HG02678 (cell line): Measurements from ENCODE around the gene MYMX.

ENCODE experiments used
- ATAC-seq: cut with Tn5 transposase; IDR thresholded peaks from one replicate; pipeline ENCODE4 v1.9.1; 2021; ENCODE audit warnings: mild to moderate bottlenecking, moderate library complexity; ENCODE audit not compliant: unreplicated experiment

MYMX gene

DNA sequence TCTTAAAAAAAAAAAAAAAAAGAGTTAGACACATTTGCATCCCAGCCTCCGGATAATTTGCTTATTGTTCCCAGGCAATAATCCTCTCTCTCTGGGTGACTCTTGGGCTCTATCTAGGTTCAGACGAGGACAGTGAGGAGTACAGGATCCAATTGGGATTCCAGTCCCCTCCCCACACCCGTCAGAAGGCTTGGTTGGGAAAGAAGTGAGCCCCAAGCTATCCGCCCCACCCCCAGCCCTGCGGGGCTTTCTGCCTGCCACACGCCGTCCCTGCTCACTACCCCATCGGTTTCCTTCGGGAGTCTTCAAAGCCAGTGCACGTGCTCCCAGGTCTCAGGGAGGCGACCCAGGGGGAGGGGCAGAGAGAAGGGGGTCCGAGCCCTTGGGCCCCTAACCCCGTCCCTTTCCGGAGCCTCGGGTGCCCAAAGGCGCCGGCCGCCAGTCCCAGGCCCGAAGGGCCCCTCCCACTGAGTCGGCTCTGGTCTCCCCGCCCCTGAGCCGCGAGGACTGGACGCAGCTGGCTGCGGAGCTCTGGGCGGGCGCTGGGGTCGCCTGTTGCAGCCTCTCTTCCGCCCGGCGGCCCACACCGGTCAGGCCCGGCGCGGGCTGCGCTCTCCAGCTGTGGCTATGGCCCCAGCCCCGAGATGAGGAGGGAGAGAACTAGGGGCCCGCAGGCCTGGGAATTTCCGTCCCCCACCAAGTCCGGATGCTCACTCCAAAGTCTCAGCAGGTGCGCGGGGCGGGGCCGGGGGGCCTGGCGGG lies 2.5 kb downstream of the MYMX start:
- ATAC-seq, result peak; percentile 57

DNA sequence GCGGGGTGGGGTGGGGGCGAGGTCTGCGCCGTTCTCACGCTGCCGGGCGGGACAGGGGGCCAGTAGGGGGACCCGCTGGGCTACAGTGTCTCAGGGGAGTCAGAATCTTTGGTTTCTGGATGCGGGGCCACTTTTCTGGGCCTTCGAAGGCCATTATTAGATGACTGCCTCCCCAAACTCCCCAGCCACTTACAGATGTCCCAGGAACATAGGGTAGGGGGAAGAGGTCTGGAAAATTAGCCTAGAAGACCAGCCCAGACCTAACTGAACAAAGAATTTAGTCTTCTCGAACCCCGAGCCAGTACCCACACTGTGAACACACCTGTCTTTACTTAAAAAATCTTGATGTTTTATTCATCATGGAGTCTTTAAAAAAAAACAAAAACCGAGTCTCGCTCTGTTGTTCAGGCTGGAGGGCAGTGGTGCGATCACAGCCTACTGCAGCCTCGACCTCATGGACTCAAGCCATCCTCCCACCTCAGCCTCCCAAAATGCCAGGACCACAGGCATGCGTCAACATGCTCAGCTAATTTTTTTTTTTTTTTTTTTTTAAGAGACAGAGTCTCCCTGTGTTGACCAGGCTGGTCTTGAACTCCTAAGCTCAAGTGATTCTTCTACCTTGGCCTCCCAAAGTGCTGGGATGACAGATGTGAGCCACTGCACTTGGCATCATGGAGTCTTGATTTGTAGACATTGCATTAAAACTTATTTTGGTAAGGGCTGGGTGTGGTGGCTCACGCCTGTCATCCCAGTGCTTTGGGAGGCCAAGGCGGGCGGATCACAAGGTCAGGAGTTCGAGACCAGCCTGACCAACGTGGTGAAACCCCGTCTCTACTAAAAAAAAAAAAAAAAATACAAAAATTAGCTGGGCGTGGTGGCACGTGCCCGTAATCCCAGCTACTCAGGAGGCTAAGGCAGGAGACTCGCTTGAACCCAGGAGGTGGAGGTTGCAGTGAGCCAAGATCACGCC lies 3.4 kb downstream of the MYMX start:
- ATAC-seq, result no peak

DNA sequence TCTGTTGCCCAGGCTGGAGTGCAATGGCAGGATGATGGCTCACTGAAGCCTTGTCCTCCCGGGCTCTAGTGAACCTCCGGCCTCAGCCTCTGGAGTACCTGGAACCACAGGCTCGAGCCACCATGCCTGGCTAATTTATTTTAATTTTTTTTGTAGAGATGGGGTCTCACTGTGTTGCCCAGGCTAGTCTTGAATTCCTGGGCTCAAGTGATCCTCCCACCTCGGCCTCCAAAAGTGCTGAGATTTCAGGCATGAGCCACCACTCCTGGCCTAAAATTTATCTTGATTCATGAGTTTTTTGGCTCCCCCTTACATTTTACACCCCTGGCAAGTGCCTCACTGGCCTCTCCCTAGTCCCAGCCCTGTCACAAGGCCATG lies 4.2 kb downstream of the MYMX start:
- ATAC-seq, result no peak

DNA sequence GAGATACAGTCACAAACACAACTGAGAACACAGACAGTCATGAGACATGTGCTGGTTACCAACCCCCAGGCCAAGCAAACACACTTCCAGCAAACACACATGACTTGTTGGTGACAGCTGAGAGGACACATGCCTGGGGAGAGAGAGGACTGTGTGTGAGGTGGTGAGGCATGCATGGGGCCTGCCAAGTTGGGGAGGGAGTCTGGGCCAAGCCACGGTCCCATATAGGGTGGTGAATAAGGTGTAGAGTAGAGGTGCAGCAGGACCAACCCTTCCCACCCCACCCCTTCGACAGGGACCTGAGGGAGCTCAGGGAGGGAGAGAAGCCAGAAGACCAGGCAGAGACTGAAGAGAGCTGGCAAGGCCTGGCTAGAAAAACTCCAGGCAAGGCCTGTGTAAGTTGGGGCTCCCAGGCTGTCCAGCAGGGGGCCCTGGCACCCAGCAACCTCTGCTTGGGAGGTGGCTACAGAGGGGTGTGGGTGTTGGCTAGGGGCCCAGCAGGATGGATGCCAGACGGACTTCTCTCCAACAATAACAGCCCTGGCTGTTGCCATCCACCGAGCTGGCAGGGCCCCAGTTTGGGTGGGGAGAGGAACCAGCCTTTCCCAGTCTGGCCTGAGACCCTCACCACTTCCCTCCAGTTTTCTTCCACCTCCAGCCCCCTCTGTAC lies 4.7 kb downstream of the MYMX start:
- ATAC-seq, result peak; percentile 34

DNA sequence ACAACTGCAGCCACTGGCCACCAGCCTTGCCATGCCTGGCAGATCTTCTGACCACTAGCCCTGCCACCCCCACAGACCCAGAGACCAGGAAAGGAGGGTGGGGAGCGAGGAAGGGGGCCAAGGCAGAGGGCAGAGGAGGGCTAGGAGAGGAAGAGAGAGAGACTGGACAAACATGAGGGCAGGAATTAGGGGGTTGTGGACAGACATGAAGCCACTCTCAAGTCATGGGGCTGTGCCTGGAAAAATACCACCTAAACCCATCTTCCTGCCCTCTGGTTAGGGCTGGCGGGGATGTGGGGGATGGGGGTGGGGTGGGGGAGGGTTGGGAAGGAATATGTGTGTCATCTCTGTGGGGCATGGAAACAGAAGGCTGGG lies 5.2 kb downstream of the MYMX start:
- no peak for ATAC-seq

DNA sequence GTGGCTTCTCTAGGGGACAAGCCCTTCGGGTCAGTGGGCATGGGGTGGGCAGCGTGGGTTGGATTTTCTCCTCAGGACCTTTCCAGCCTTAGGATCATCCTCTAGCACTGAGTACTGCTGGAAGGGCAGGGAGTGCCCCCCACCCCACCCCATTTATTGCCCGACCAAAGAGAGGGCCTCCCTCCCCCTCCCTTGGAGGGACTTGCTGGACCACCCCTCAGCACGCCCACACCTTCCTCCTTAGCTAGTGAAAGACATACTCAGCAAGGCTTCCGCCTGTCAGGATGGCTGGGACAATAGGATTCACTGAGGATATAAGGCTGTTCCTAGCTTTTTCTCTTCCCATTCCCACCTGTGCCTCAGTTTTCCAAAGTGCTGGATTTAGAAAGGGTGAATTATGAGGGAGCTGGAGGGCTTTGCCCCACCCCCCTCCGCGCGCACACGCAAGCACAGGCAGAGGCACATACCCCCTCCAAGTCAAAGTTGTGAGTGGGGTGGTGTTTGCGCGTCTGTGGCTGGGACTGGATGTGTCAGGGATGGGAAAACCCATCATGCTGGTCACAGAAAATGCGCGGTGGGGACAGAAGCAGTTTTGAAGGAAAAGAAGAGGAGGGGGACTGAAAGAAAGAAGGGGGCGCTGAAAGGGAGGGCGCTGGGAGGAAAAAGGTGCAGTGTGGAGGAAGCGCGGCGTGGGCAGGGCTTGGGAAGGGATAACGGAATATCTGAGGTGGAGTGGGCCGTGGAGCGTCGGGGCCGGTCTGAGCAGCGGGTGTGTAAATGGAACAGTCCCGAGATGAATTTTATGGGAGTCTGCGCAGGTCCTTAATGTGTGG lies 6.0 kb downstream of the MYMX start:
- peak; percentile 1 for ATAC-seq

DNA sequence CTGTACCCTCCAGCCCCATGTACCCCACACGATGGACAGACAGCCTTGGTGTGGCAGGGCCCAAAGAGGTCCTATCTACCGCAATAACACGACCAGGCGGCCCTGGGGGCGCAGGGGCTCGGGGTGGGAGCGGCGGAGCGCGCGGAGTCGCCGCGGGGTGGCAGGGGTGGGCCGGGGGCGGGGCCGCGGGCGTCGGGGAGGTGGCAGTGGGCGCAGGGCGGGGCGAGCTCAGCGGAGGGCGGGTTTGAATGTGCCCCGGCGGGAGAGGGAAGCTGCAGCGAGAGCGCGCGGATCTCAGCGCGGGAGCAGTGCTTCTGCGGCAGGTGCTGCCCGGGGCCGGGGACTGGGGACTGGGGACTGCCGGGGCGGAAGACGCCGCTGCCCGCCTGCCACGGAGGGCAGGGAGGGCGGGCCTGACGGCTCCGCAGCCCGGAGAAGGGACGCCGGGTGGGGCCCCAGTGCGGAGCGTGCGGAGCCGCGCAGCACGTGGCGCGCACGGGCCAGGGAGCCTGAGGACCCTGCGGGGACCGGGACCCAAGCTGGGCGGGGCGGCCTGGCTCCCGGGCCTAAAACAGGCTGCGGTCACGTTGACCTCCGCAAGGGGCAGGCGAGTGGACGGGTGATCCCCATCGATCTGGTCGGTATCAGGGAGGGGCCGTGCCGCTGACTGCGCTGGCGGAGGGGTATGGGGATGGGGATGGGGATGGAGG lies 6.7 kb downstream of the MYMX start, which contains the start of gene SLC29A1:
TSS of gene SLC29A1 (plus strand) at position 277 of the 710 bp plus-strand sequence. CDS start 3,719 bp downstream, outside the sequence.
- peak; percentile 48 for ATAC-seq

DNA sequence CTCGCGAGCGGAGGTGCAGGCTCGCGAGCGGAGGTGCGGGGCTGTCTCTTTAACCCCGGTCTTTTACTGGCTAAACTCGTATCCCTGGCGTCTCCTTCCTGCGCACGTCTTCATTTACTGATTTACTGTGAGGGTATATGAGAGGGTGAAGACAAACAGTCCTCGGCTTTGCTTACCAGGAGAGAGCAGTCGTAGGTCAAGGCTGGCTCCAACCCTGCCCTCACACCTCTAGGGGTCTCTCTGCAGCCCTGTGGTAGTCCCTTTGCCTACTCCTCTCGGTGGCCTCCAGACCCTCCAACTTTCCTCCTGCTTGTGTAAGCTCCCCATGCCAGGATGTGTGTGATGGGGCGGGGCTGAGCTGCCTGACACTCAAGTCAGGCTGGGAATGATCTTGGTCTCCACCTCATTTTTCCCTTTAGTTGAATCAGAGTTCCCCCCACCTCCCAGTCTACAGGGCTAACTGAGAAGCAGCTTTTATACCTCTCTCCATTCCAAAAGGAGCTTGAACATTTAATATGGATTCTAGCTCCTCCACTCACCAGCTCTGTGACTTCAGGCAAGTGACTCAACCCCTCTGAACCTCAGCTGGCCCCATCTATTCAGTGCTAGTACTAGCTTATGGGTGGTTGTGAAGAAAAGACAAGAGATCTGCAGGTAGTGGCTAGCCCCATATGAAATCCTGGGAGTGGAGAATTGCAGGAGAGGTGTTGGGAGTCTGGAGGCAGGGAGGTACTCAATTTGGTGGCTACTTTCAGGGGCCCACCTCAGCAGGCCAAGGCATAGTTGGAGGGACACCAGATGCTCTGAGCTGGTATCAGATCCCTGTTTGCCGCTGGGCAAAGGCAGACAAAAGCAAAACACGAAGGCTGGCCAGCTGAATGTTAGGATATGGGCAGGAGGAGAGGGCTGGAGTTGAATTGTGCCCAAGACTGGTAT lies 7.6 kb downstream of the MYMX start:
- ATAC-seq, result peak; percentile 11

DNA sequence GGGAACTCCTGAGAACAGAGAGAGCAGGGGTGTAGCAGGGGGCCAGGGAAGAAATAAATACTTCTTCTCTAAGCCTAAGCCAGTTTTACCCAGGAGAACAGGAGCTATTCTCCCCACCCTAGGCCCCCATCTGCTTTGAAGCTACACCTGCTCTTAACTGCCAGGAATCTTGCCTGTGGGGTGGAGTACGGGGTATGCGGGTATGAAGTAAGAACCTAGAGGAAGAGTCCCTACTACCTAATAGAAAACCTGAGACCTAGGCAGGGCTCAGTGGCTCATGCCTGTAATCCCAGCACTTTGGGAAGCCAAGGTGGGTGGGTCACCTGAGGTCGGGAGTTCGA lies 8.2 kb downstream of the MYMX start:
- no peak for ATAC-seq

DNA sequence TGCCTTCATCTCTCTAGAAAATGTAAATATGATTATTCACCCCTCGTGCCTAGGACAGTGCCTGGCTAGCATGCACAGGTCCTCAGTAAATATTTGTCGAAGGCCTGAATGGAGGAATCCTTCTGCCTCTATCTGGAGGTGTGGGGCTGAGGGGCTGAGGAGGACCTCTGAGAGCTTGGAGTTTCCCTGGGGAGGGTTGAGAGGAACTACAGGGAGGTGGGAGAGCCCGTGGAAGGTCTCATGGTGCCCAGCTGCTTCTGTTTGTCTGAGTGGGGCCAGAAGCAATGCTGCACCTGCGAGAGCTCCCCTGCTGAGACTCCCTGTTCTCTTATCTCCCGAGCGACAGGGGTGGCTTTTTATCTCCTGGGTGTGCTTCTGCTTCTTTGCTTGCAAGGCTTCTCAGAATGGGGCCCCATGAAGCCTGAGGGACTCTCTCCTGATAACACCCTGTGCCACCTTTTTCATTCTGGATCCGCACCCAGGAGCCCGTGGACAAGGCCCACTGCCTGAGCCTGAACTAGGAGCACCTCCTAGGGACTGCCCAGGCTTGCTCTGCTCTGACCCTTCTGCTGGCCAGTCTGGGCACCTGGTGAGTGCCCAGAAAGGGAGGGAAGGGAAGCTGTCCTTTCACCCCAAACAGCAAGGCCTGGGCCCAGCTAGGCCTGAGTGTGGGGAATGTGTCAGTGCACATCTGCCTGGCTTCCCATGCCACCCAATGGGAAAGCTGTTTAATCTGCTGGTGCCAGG lies 9.0 kb downstream of the MYMX start:
- no peak for ATAC-seq

DNA sequence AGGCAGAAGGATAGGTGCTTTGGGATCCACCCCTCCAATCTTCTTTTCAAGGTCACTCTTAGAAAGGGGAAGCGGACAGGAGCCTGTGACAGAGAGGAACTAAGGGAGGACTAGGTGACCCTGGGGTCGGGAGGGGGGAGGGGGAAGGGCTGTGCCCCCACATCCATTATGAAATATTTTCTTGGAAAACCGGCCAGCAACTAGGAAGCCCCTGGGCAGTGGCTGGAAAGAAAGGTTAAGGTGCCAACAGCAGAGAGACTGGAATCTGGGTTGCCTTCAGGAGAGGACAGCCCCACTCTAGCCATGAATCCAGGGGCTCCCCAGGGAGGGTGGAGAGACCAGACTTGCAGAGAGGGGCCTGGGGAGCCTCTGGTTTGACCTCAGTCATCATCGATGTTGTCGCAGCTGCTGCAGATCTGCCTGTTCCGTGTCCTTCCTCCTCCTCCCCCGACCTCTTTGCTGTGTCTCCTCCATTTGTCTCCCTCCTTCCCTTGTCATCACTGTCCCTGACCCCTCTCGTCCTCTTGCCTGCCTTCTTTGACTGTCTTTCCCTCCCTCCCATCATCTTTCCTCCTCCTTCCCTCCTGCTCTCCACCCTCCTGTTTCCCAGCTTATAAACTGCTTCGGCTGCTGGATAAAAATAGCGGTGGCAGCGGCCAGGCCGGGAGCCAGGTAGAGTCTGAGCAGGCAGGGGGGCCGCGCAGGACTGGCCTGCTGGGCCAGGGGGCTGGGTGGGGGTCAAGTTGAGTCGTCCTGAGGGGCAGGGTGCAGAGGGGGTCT lies 9.8 kb downstream of the MYMX start:
- ATAC-seq, result no peak

DNA sequence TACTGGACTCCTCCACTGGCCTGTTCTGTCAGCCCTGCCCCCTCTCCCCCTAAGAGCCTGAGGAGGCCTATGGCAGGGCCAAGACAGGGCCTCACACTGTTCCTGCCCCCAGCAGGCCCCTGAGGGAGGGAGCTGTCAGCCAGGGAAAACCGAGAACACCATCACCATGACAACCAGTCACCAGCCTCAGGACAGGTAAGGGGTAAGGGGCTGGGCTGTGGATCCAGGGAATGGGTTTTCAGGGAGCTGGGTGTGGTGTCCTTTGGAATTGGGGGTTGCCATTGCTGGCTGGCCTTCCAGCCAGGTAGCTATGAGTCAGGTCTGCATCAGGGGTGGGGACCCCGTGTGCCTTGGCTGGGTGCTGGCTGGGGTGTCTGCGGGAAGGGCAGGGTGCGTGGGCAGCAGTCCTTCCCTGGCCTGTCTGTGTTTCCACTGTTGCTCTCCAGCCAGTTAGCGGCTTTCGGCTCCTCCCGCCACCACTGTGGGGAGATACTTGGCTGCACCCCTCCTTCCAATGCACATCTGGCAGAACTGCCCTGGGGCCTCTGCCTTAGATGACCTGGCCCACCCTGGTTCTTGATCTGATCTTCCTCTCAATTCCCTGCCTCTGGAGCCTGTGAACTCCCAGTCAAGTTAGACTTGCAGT lies 10.5 kb downstream of the MYMX start:
- ATAC-seq, result no peak

DNA sequence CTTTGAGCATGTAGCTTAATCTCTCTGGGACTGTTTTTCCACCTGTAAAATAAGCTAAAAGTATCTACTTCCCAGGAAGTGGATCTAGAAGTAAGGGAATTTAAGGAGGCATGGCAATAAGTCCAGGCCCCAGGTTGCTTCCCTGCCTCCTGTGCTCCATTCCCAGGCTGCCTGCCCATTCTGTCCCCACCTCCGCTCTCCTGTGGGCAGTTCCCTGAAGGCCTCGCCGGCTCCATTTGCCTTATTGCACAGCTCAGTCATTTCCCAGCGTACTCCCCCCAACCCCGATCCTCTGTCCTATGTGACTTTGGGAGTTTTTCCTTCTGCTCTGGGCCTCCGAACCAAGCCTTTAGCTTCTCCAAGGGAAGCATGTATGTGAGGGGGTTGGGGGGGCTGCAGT lies 11.3 kb downstream of the MYMX start:
- ATAC-seq, result no peak

DNA sequence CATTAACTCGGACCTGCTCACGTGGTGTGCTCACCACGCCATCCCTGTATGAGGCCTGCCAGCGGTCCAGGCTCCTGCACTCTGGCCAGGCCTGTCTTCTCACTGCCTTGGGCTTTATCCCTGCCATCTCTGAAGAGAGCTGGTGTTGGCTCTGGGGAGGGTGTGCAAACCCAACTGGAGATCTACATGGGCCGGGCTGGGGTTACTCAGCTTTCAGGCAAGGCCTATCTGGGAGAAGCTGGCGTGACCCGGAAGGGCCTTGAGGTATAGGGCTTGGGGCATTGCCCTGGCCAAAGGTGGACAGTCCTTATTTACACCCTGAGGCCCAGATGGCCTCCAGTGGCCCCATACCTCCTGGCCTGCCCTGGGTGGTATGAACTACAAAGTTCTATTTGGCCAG lies 11.7 kb downstream of the MYMX start:
- no peak for ATAC-seq

DNA sequence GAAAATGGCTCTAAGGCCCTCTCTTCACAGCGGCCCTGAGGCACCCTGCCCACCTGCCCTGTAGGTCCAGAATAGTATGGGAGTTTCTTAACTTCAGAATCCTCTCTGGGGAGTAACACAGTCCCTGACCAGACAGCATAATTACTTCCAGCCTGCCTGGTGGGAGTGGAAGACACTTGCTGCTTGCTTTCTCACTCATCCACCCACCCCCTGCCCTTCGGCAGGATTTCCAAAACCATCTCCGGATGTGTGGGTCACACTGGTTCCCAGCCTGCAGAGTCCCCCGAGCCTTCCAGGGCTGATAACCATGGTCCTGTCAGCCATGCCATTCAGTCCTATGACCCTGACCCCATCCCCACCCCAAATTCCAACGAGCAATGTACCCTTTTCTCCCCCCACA lies 12.1 kb downstream of the MYMX start:
- no peak for ATAC-seq

DNA sequence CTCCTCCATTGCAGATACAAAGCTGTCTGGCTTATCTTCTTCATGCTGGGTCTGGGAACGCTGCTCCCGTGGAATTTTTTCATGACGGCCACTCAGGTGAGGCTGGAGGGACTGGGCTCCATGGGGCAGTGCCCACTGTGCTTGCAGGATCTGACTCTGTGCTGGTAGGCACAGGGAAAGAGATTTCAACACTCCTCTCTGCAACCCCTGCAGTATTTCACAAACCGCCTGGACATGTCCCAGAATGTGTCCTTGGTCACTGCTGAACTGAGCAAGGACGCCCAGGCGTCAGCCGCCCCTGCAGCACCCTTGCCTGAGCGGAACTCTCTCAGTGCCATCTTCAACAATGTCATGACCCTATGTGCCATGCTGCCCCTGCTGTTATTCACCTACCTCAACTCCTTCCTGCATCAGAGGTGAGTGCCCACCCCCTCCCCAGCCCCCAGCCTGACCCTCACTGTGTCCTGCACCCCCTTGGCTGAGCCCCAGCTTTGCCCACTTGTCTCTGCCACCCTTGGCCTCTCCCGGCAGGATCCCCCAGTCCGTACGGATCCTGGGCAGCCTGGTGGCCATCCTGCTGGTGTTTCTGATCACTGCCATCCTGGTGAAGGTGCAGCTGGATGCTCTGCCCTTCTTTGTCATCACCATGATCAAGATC lies 12.8 kb downstream of the MYMX start:
- ATAC-seq, result no peak
